Neutrophil (primary cell): ENCODE results near the gene KIAA1671.

Experiments
- H3K27ac ChIP-seq: fragments of 200-600 bp; sonication (generic); 2 replicates; pipeline ENCODE4 v1.5.1; 2016; ENCODE audit warnings: mild to moderate bottlenecking, moderate library complexity
- H3K27me3 ChIP-seq: fragments of 200-600 bp; sonication (generic); 2 replicates; pipeline ENCODE4 v1.6.0; 2016; ENCODE audit warnings: mild to moderate bottlenecking
- H3K36me3 ChIP-seq: fragments of 200-600 bp; sonication (generic); 2 replicates; pipeline ENCODE4 v1.5.1; 2017
- H3K4me1 ChIP-seq, 2 experiments: fragments of 200-600 bp in 1 of 2; sonication (generic) in 1 of 2; 1 replicate in 1 of 2; 2 replicates in 1 of 2; pipeline versions ENCODE4 v1.5.1 to v1.6.1; 2013 to 2016; ENCODE audit warnings: low read depth in 1 of 2, low read length in 1 of 2, mild to moderate bottlenecking in 1 of 2, moderate library complexity in 1 of 2; ENCODE audit not compliant: control insufficient read depth in 1 of 2, insufficient read depth in 1 of 2
- H3K4me3 ChIP-seq, 2 experiments: fragments of 200-600 bp in 1 of 2; sonication (generic) in 1 of 2; 1 replicate in 1 of 2; 2 replicates in 1 of 2; pipeline ENCODE4 v1.5.1; 2013 to 2016; ENCODE audit warnings: low read depth in 1 of 2, low read length in 1 of 2, mild to moderate bottlenecking in 1 of 2, moderate library complexity in 1 of 2
- H3K9me3 ChIP-seq: fragments of 200-600 bp; sonication (generic); 2 replicates; pipeline ENCODE4 v1.5.1; 2016
- CTCF ChIP-seq: fragments of 200-600 bp; sonication (generic); IDR thresholded peaks from 2 replicates; pipeline ENCODE4 v1.5.1; 2016; ENCODE audit warnings: antibody characterized with exemption

KIAA1671 gene

DNA sequence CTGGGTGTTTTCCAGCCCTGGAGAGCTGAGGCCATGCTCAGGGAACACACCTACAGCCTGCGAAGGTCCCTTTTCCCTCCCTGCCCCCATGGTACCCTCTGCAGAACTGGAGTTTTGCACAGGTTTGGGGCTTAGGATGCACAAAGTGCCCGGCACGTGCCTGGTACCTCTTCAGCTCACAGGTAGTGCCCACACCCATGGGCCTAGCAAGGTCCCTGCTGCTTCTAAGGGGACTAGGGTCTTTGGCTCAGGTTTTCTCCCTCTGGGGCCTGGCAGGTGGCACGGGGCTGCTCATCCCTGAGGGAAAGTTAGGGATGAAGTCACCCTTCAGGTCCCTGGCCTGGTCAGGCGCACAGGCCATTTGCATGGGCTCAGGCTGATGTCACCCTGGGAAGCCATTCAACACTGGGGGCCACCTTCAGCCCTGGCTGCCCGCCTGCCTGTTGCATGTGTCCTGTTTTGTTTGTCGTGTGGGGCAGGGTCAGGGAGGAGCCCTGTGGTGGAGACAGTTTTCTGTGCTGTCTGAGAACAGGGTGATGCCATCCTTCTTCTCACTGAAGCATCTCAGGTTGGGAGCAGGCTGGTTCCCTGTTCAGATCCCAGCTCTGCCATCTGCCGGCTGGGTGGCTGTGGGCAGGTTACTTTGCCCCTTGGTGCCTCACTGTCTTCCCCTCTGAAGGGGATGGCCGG is 178.8 kb downstream of the KIAA1671 start:
- Histone ChIP-seq H3K27me3 (no peaks in the 10 kb centered on the region), H3K9me3 (no peaks in the 10 kb centered on the region), H3K4me3 (no peak overlapping the region), H3K4me1 (no peaks in the 10 kb centered on the region), H3K36me3 (no peaks in the 10 kb centered on the region), H3K27ac (no peak overlapping the region)
- TF ChIP-seq CTCF: no peak

- H3K27me3 ChIP-seq: no peaks in the 10 kb centered on the region
- no peak overlapping the region for H3K27ac ChIP-seq
- no peaks in the 10 kb centered on the region for H3K4me1 ChIP-seq
- H3K36me3 ChIP-seq: no peaks in the 10 kb centered on the region
- TF ChIP-seq CTCF: no peak
- H3K9me3 ChIP-seq: no peaks in the 10 kb centered on the region
- no peak overlapping the region for H3K4me3 ChIP-seq
Measured at GRCh38 chr22:25134028-25134427, 181.5 kb downstream of the KIAA1671 start.

DNA sequence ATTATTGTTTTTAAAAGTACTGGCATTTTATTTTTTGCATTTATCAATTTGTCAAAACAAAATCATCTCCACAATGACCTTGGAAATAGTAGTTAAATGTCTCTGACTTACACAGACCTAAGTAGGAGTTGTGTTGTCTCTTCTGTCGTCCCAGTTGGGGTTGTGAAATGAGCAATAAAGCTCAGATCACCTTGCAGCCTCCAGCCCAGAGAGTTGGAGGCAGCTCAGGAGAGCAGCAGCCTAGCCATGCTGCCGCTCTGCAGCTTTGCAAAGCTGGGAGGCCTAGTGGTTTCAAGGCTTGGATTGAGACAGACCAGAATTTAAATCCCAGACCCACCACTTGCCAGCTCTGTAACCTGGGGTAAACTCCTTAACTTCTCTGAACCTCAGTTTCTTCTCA is 181.9 kb downstream of the KIAA1671 start:
- no peaks in the 10 kb centered on the region for H3K36me3 ChIP-seq
- no peaks in the 10 kb centered on the region for H3K27me3 ChIP-seq
- H3K4me1 ChIP-seq: no peaks in the 10 kb centered on the region
- H3K9me3 ChIP-seq: no peaks in the 10 kb centered on the region
- no peak overlapping the region for H3K4me3 ChIP-seq
- TF ChIP-seq CTCF: no peak
- no peak overlapping the region for H3K27ac ChIP-seq

DNA sequence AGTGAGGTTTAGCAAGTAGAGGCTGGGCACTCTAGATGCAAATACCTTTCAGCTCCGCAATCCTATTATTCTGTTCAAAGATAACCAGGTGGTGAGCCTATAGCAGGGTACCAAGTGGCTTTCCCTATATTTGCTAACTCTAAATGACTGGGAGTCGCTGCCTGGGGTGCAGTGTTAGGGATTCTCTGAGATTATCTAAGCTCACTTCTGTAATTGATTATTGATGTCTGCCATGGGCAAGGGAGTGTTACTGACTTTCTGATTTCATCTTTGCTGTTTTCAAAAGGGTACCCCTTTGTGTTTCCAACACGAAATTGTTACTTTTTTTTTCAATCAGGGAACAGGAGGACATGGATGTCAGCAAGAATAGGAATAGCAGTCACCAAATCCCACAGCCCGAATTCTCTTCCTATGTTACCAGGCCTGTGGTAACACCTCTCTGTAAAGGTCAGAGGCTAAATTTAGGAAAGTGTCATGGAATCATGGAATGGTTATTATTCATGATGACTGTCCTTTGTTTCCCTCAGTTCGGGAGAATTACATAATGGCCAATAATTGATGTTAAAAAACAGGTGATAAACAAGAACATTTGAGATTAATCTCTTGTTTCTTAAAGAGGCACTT is 184.5 kb downstream of the KIAA1671 start:
- TF ChIP-seq CTCF: no peak
- Histone ChIP-seq H3K9me3 (no peaks in the 10 kb centered on the region), H3K27me3 (no peaks in the 10 kb centered on the region), H3K4me1 (no peaks in the 10 kb centered on the region), H3K27ac (no peak overlapping the region), H3K4me3 (no peak overlapping the region), H3K36me3 (no peaks in the 10 kb centered on the region)

DNA sequence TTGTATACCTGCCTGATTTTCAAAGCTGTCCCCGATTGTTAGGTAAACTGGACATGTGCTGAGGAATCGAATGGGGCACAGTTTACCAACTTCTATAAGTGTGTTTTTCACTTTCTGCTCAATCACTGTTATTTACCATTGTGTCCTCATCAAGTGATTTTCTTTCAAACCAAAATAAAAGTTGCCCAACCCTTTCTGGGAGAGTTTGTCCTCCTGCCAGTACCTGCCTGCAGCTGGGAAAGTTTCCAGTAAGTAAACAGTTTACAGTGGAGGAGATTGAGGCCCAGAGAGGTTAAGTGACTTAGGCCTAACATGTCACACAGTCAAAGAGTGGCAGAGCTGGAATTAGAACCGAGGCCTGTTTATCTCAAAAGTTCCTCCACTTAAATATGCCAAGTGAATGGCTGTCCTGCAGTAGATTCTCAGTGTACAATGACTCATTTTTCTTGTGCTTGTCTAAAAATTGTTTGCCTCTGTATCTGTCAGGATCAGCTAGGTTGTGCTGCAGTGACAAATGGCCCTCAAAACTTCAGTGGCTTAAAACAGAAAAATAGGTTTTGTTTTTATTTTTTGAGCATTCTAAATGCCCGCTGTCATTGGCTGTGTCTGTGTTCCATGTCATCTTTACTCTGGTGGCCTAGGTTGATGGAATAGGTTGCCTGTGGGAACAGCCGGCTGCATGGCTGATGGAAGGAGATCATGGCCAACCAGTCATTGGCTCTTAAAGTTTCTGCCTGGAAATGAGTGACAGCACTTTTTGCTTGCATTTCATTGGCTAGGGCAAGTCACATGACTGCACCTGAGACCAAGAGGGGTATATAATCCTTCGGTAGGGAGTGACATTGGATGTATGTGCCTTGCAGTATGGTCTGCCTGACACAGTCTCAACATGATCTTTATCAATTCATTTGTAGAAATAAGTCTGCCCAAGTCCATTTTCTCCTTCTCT is 185.3 kb downstream of the KIAA1671 start:
- Histone ChIP-seq H3K4me3 (no peak overlapping the region), H3K4me1 (no peaks in the 10 kb centered on the region), H3K9me3 (no peaks in the 10 kb centered on the region), H3K27me3 (no peaks in the 10 kb centered on the region), H3K36me3 (no peaks in the 10 kb centered on the region), H3K27ac (no peak overlapping the region)
- TF ChIP-seq CTCF: no peak
